Measurements from ENCODE around the gene CDK5RAP1. TPM values are rescaled to one million over a fixed set of nuclear protein-coding genes. Genes with fewer than 3 reads are reported as not detected.

CDK5RAP1 gene
- total and polyA plus RNA-seq, 2 donors (not counting 3 experiments of a cell fraction or from before 2014, with no cell fraction given): 30.8 to 36.5 TPM

DNA sequence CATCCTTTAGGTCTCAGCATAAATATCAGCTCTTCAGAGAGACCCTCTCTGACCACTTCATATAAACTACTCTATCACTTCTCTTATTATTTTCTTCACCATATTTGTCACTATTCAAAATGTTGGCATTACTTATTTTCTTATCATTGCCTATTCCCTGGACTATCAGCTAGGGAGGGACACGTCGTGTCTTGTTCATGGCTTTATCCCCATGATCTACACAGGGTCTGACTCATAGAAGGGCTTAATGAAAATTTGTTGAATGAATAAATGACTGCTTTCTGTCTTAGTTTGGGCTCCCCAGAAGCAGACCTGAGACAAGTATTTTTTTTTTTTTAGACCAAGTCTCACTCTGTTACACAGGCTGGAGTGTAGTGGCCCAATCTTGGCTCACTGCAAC is 3.0 kb upstream of the CDK5RAP1 start:
- Histone ChIP-seq H3K9me3 (replicated peaks; ENCODE audit: control insufficient read depth, insufficient read depth, low read length) (no peaks in the 10 kb centered on the region), H3K9me1 (replicated peaks; ENCODE audit: control insufficient read depth, extremely low read depth, insufficient read depth, low read length) (no peaks in the 10 kb centered on the region), H3K79me2 (ENCODE audit: control insufficient read depth, insufficient read depth, low read length) (peaks cover 19% of the 10 kb centered on the region), H3K36me3 (ENCODE audit: control insufficient read depth in 2 of 2, extremely low read depth in 1 of 2, insufficient read depth in 2 of 2, low read length in 2 of 2) (peaks cover 0 to 2% of the 10 kb centered on the region in 2 experiments), H3K4me3 (replicated peaks in 1 of 3; ENCODE audit: insufficient read depth in 1 of 3, low read depth in 1 of 3, low read length in 3 of 3) (no peak overlapping the region), H3K27me3 (ENCODE audit: control insufficient read depth in 2 of 2, insufficient read depth in 2 of 2, low read length in 2 of 2) (no peaks in the 10 kb centered on the region), H3K9ac (replicated peaks; ENCODE audit: extremely low read depth, insufficient read depth, low read length) (no peak overlapping the region), H3K4me1 (ENCODE audit: control insufficient read depth, extremely low read depth, insufficient read depth, low read length) (peaks cover 10% of the 10 kb centered on the region), H2AFZ (ENCODE audit: low read depth, low read length) (no peak overlapping the region), H3K27ac (ENCODE audit: insufficient read depth, low read depth, low read length) (no peak overlapping the region), H3K4me2 (ENCODE audit: insufficient read depth, low read length) (no peak overlapping the region), H4K20me1 (replicated peaks; ENCODE audit: control insufficient read depth, extremely low read depth, insufficient read depth, low read length) (no peaks in the 10 kb centered on the region)
- dilution Hi-C loops (cut with MboI; ENCODE audit: extremely low pct_ligation_motif_present, low sequenced_read_pairs) (no loop called here), intact Hi-C loops (cut with micrococcal nuclease) (no loop called here)
- FAIRE-seq (no peak), DNase-seq (ENCODE audit: low read depth, low spot score) (no peak)
- ChIA-PET CTCF (no interaction called here), POLR2A (no interaction called here)
- TF ChIP-seq, protein P1, sequence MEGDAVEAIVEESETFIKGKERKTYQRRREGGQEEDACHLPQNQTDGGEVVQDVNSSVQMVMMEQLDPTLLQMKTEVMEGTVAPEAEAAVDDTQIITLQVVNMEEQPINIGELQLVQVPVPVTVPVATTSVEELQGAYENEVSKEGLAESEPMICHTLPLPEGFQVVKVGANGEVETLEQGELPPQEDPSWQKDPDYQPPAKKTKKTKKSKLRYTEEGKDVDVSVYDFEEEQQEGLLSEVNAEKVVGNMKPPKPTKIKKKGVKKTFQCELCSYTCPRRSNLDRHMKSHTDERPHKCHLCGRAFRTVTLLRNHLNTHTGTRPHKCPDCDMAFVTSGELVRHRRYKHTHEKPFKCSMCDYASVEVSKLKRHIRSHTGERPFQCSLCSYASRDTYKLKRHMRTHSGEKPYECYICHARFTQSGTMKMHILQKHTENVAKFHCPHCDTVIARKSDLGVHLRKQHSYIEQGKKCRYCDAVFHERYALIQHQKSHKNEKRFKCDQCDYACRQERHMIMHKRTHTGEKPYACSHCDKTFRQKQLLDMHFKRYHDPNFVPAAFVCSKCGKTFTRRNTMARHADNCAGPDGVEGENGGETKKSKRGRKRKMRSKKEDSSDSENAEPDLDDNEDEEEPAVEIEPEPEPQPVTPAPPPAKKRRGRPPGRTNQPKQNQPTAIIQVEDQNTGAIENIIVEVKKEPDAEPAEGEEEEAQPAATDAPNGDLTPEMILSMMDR (IDR thresholded peaks at IDR 0.05; ENCODE audit: extremely low read depth in 1 of 2, insufficient read depth in 1 of 2, low read depth in 1 of 2, low read length in 2 of 2): no peak
- TF ChIP-seq JUN (IDR thresholded peaks at IDR 0.05; ENCODE audit: borderline replicate concordance, insufficient read depth, insufficient read length, low read depth): no peak
- no peak for TF ChIP-seq MYC (IDR thresholded peaks at IDR 0.05; ENCODE audit: low read depth, low read length)
- TF ChIP-seq FOS (IDR thresholded peaks at IDR 0.05; ENCODE audit: borderline replicate concordance, insufficient read depth, low read length): no peak
- no peak for TF ChIP-seq GATA2 (IDR thresholded peaks at IDR 0.05; ENCODE audit: insufficient read depth, insufficient read length, low read depth, low read length)
- TF ChIP-seq EZH2 (IDR thresholded peaks at IDR 0.05; ENCODE audit: borderline replicate concordance, low read depth, low read length, severe bottlenecking): no peak
- TF ChIP-seq POLR2AphosphoS5 (IDR thresholded peaks at IDR 0.05; ENCODE audit: insufficient read depth, low read depth, low read length): no peak
- no peak for TF ChIP-seq POLR2A (IDR thresholded peaks at IDR 0.05; ENCODE audit: low read depth, low read length)
- TF ChIP-seq, protein P2, sequence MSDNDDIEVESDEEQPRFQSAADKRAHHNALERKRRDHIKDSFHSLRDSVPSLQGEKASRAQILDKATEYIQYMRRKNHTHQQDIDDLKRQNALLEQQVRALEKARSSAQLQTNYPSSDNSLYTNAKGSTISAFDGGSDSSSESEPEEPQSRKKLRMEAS (IDR thresholded peaks at IDR 0.05; ENCODE audit: insufficient read depth, insufficient read length): no peak
- BruUV-seq (replicated peaks): no TSS peak

All from endothelial cell of umbilical vein (primary cell).